Liver (tissue), 9 donors: ENCODE measurements around the gene ARFGAP1. TPM values are rescaled to one million over a fixed set of nuclear protein-coding genes. Genes with fewer than 3 reads are reported as not detected.

Source experiments
- DNase-seq: peaks from one replicate; pipeline ENCODE4 v3.0.0-alpha.2; 2017; ENCODE audit warnings: low spot score
- H3K27ac ChIP-seq, 2 donors: one replicate each; pipeline ENCODE4 v1.7.0; 2013; ENCODE audit warnings: inconsistent platforms in 2 of 2, low read length in 2 of 2, control low read depth in 1 of 2, low read depth in 1 of 2, mild to moderate bottlenecking in 1 of 2
- H3K27me3 ChIP-seq, 4 donors: one replicate each; pipeline versions ENCODE4 v1.6.1 to v1.7.0; 2013; ENCODE audit warnings: low read length in 3 of 4, inconsistent platforms in 1 of 4, mild to moderate bottlenecking in 1 of 4, moderate library complexity in 1 of 4; ENCODE audit not compliant: control insufficient read depth in 4 of 4, insufficient read depth in 4 of 4
- H3K36me3 ChIP-seq, 4 donors: one replicate each; pipeline versions ENCODE4 v1.6.1 to v1.7.0; 2013; ENCODE audit warnings: low read length in 3 of 4, mild to moderate bottlenecking in 3 of 4, low read depth in 1 of 4, moderate library complexity in 1 of 4; ENCODE audit not compliant: control insufficient read depth in 4 of 4, insufficient read depth in 3 of 4
- H3K4me1 ChIP-seq, 4 donors: one replicate each; pipeline versions ENCODE4 v1.6.1 to v1.7.0; 2013; ENCODE audit warnings: low read length in 3 of 4, mild to moderate bottlenecking in 3 of 4, moderate library complexity in 1 of 4; ENCODE audit not compliant: control insufficient read depth in 4 of 4, insufficient read depth in 4 of 4
- H3K4me3 ChIP-seq, 3 donors: one replicate each; pipeline versions ENCODE4 v1.6.1 to v1.7.0; 2013; ENCODE audit warnings: low read length in 3 of 3, control low read depth in 1 of 3, low read depth in 1 of 3, mild to moderate bottlenecking in 1 of 3
- H3K9ac ChIP-seq, 2 donors: one replicate each; pipeline ENCODE4 v1.7.0; 2013; ENCODE audit warnings: low read length in 2 of 2, mild to moderate bottlenecking in 2 of 2, moderate library complexity in 2 of 2, control low read depth in 1 of 2, low read depth in 1 of 2
- H3K9me3 ChIP-seq, 4 donors: one replicate each; pipeline versions ENCODE4 v1.6.1 to v1.7.0; 2013; ENCODE audit warnings: low read length in 3 of 4; ENCODE audit not compliant: control insufficient read depth in 4 of 4
- ATF3 ChIP-seq: IDR thresholded peaks from 2 replicates; pipeline ENCODE4 v1.6.1; 2016; ENCODE audit warnings: antibody characterized with exemption
- CTCF ChIP-seq: fragments of 150-350 bp; IDR thresholded peaks from 2 replicates; pipeline ENCODE4 v1.5.1; 2017; ENCODE audit warnings: improper control_type of control experiment, low read depth, low read length; ENCODE audit not compliant: missing input control
- EGR1 ChIP-seq, 2 donors: IDR thresholded peaks; 2 replicates each; pipeline ENCODE4 v1.6.1; 2016 to 2018; ENCODE audit warnings: antibody characterized with exemption in 2 of 2, low read depth in 2 of 2
- FOXA1 ChIP-seq: IDR thresholded peaks from 2 replicates; pipeline ENCODE4 v1.6.1; 2016; ENCODE audit warnings: antibody characterized with exemption
- FOXA2 ChIP-seq: IDR thresholded peaks from 2 replicates; pipeline ENCODE4 v1.6.1; 2016; ENCODE audit warnings: antibody characterized with exemption
- GABPA ChIP-seq, 2 donors: IDR thresholded peaks in 1 of 2; conservative IDR thresholded peaks in 1 of 2; 2 replicates each; pipeline ENCODE4 v1.6.1; 2016; ENCODE audit warnings: antibody characterized with exemption in 2 of 2, mild to moderate bottlenecking in 1 of 2, moderate library complexity in 1 of 2
- HNF4A ChIP-seq, 2 donors: conservative IDR thresholded peaks; 2 replicates each; pipeline ENCODE4 v1.6.1; 2016; ENCODE audit warnings: antibody characterized with exemption in 2 of 2, mild to moderate bottlenecking in 2 of 2
- HNF4G ChIP-seq: IDR thresholded peaks from 2 replicates; pipeline ENCODE4 v1.6.1; 2016; ENCODE audit warnings: antibody characterized with exemption
- JUND ChIP-seq, 2 donors: IDR thresholded peaks; 2 replicates each; pipeline ENCODE4 v1.6.1; 2016; ENCODE audit warnings: antibody characterized with exemption in 2 of 2
- MAX ChIP-seq: IDR thresholded peaks from 2 replicates; pipeline ENCODE4 v1.6.1; 2016; ENCODE audit warnings: antibody characterized with exemption
- NR2F2 ChIP-seq: IDR thresholded peaks from 2 replicates; pipeline ENCODE4 v1.6.1; 2016; ENCODE audit warnings: antibody characterized with exemption
- RAD21 ChIP-seq, 2 donors: IDR thresholded peaks; 2 replicates each; pipeline ENCODE4 v1.6.1; 2016; ENCODE audit warnings: antibody characterized with exemption in 2 of 2, mild to moderate bottlenecking in 2 of 2
- REST ChIP-seq: IDR thresholded peaks from 2 replicates; pipeline ENCODE4 v1.6.1; 2016; ENCODE audit warnings: antibody characterized with exemption, mild to moderate bottlenecking
- SP1 ChIP-seq: IDR thresholded peaks from 2 replicates; pipeline ENCODE4 v1.6.1; 2018; ENCODE audit warnings: antibody characterized with exemption, mild to moderate bottlenecking
- TAF1 ChIP-seq: conservative IDR thresholded peaks from 2 replicates; pipeline ENCODE4 v1.6.1; 2016; ENCODE audit warnings: antibody characterized with exemption, mild to moderate bottlenecking
- YY1 ChIP-seq: IDR thresholded peaks from 2 replicates; pipeline ENCODE4 v1.6.1; 2016; ENCODE audit warnings: antibody characterized with exemption, mild to moderate bottlenecking
- ZBTB33 ChIP-seq: IDR thresholded peaks from 2 replicates; pipeline ENCODE4 v1.6.1; 2016; ENCODE audit warnings: antibody characterized with exemption
- WGBS: extraction: QIAGEN DNeasy Blood & Tissue Kit; methylation state at CpG from one replicate; pipeline ENCODE4 v1.1.7; 2013; 5-methylcytosine and 5-hydroxymethylcytosine counted together
- polyA plus RNA-seq, 2 donors: library from polyadenylated mRNA; stranded (reverse) in 1 of 2; unstranded in 1 of 2; fragments of 200-250 nt in 1 of 2; fragments of >200 nt in 1 of 2; fragmentation: Nextera tagmentation in 1 of 2; extraction: Ambion mirVana in 1 of 2; gene quantifications; one replicate each; pipeline versions ENCODE4 v1.2.1 to v1.2.3, GENCODE V29; 2013 to 2015
- total RNA-seq, 2 donors: library from RNA; depleted of rRNA; stranded (reverse); fragments of >200 nt; gene quantifications; one replicate each; pipeline ENCODE4 v1.2.3, GENCODE V29; 2014
- donor health status: healthy.
- donor health status: healthy.
- donor health status: healthy.
- donor health status: healthy.
- donor health status: healthy.

Gene ARFGAP1
- total and polyA plus RNA-seq, 4 donors, result 11.2 to 29.7 (median 21.8) TPM

- WGBS, result 87% methylated on average over 14 of the region's 14 CpGs
- Histone ChIP-seq H3K9me3 (no peaks in the 10 kb centered on the region), H3K4me3 (no peak overlapping the region), H3K27ac (no peak overlapping the region), H3K4me1 (no peaks in the 10 kb centered on the region), H3K27me3 (no peaks in the 10 kb centered on the region), H3K9ac (no peak overlapping the region), H3K36me3 (peaks cover 5 to 64% (median 14%) of the 10 kb centered on the region in 4 donors)
- TF ChIP-seq TAF1 (no peak), SP1 (no peak), HNF4G (no peak), GABPA (IDR thresholded peaks at IDR 0.05 in 1 of 2, conservative IDR thresholded peaks at IDR 0.05 in 1 of 2) (no peak), EGR1 (IDR thresholded peaks at IDR 0.05; ENCODE audit: low read depth in 2 of 2) (no peak), ZBTB33 (no peak), FOXA2 (no peak), JUND (IDR thresholded peaks at IDR 0.05) (no peak), CTCF (no peak), RAD21 (IDR thresholded peaks at IDR 0.05) (no peak), ATF3 (no peak), MAX (no peak), FOXA1 (no peak), YY1 (no peak), REST (no peak), NR2F2 (no peak)
- no peak for DNase-seq
Measured at GRCh38 chr20:63284083-63284440, 11.4 kb downstream of the ARFGAP1 start.

GRCh38 chr20:63284544-63284949 lies 11.9 kb downstream of the ARFGAP1 start:
- no peak overlapping the region for H3K4me3 ChIP-seq

More at GRCh38 chr20:63284544-63284949, 11.9 kb downstream of the ARFGAP1 start:
- no peak for DNase-seq
- no peak overlapping the region for H3K9ac ChIP-seq
- H3K9me3 ChIP-seq, result no peaks in the 10 kb centered on the region
- TF ChIP-seq TAF1, result no peak
- TF ChIP-seq HNF4G, result no peak
- no peak for TF ChIP-seq HNF4A (conservative IDR thresholded peaks at IDR 0.05)
- TF ChIP-seq ATF3, result no peak
- TF ChIP-seq YY1, result no peak
- no peak for TF ChIP-seq GABPA (IDR thresholded peaks at IDR 0.05 in 1 of 2, conservative IDR thresholded peaks at IDR 0.05 in 1 of 2)
- no peak for TF ChIP-seq CTCF
- no peak for TF ChIP-seq FOXA2
- no peak for TF ChIP-seq ZBTB33
- no peaks in the 10 kb centered on the region for H3K27me3 ChIP-seq
- no peak overlapping the region for H3K27ac ChIP-seq
- peaks cover 5 to 60% (median 13%) of the 10 kb centered on the region in 4 donors for H3K36me3 ChIP-seq
- H3K4me1 ChIP-seq, result no peaks in the 10 kb centered on the region
- 89% methylated on average over 25 of the region's 25 CpGs for whole genome bisulfite sequencing
